Measurements from ENCODE around the gene MS4A7. TPM values are rescaled to one million over a fixed set of nuclear protein-coding genes. Genes with fewer than 3 reads are reported as not detected.

The MS4A7 gene
- total RNA-seq, 1 donor from 2014 or later = not detected

Other genes starting within 250 kb of the MS4A7 start
- not detected in 2 replicates for gene MS4A6A, start 195.4 kb upstream of the MS4A7 start, total RNA-seq
- gene MS4A4E, start 135.4 kb upstream of the MS4A7 start, total RNA-seq = not detected in 2 replicates
- gene MS4A4A, start 97.9 kb upstream of the MS4A7 start, total RNA-seq = not detected in 2 replicates
- gene MS4A6E, start 51.3 kb upstream of the MS4A7 start, total RNA-seq = not detected in 2 replicates
- not detected in 2 replicates for gene MS4A14, start 17.9 kb downstream of the MS4A7 start, total RNA-seq
- not detected in 2 replicates for gene MS4A5, start 51.0 kb downstream of the MS4A7 start, total RNA-seq
- not detected in 2 replicates for gene MS4A1, start 77.3 kb downstream of the MS4A7 start, total RNA-seq
- not detected in 2 replicates for gene MS4A12, start 114.2 kb downstream of the MS4A7 start, total RNA-seq
- not detected in 2 replicates for gene MS4A13, start 136.9 kb downstream of the MS4A7 start, total RNA-seq